GM21786 (cell line): Measurements from ENCODE around the gene MAD2L1.

Source experiments
- ATAC-seq: cut with Tn5 transposase; IDR thresholded peaks from one replicate; pipeline ENCODE4 v1.9.1; 2021; ENCODE audit not compliant: unreplicated experiment

MAD2L1 gene

GRCh38 chr4:120062663-120063195 is 3.9 kb downstream of the MAD2L1 start:
- ATAC-seq: no peak

GRCh38 chr4:120059036-120059435 is 7.6 kb downstream of the MAD2L1 start:
- no peak for ATAC-seq

GRCh38 chr4:120057416-120057815 is 9.2 kb downstream of the MAD2L1 start:
- ATAC-seq: no peak

- ATAC-seq: no peak
Measured at GRCh38 chr4:120056246-120056645, 10.4 kb downstream of the MAD2L1 start.

- no peak for ATAC-seq
Measured at GRCh38 chr4:120055795-120056194, 10.9 kb downstream of the MAD2L1 start.

GRCh38 chr4:120055162-120055561 is 11.5 kb downstream of the MAD2L1 start:
- ATAC-seq: no peak

- ATAC-seq: peak; percentile 62
Measured at GRCh38 chr4:120053911-120054310, 12.7 kb downstream of the MAD2L1 start.

GRCh38 chr4:120052856-120053255 is 13.8 kb downstream of the MAD2L1 start:
- no peak for ATAC-seq

GRCh38 chr4:120051253-120051652 is 15.4 kb downstream of the MAD2L1 start:
- no peak for ATAC-seq

- peak; percentile 92 for ATAC-seq
Measured at GRCh38 chr4:120049732-120050494, 16.7 kb downstream of the MAD2L1 start.

GRCh38 chr4:120043828-120044227 is 22.8 kb downstream of the MAD2L1 start:
- ATAC-seq: no peak

- no peak for ATAC-seq
Measured at GRCh38 chr4:120037411-120037810, 29.2 kb downstream of the MAD2L1 start.

- no peak for ATAC-seq
Measured at GRCh38 chr4:120034913-120035312, 31.7 kb downstream of the MAD2L1 start.

GRCh38 chr4:120026853-120027252 is 39.8 kb downstream of the MAD2L1 start:
- ATAC-seq: no peak

GRCh38 chr4:120025516-120025915 is 41.1 kb downstream of the MAD2L1 start:
- ATAC-seq: no peak

- ATAC-seq: no peak
Measured at GRCh38 chr4:120018786-120019185, 47.9 kb downstream of the MAD2L1 start.

GRCh38 chr4:120017939-120018692 is 48.5 kb downstream of the MAD2L1 start:
- ATAC-seq: no peak

- no peak for ATAC-seq
Measured at GRCh38 chr4:120011725-120012124, 54.9 kb downstream of the MAD2L1 start.

GRCh38 chr4:120010646-120011045 is 56.0 kb downstream of the MAD2L1 start:
- ATAC-seq: no peak

GRCh38 chr4:120009731-120010130 is 56.9 kb downstream of the MAD2L1 start:
- no peak for ATAC-seq

- no peak for ATAC-seq
Measured at GRCh38 chr4:120008957-120009356, 57.7 kb downstream of the MAD2L1 start.

GRCh38 chr4:120007896-120008436 is 58.7 kb downstream of the MAD2L1 start:
- no peak for ATAC-seq
